ENCODE results near the gene NAV2. TPM values are rescaled to one million over a fixed set of nuclear protein-coding genes. Genes with fewer than 3 reads are reported as not detected.
A peak's percentile ranks its signal among the peaks of the same experiment; 100 is the strongest.

NAV2 gene
- total RNA-seq, 4 donors from 2014 or later = 9.6 to 40.0 (median 23.1) TPM

DNA sequence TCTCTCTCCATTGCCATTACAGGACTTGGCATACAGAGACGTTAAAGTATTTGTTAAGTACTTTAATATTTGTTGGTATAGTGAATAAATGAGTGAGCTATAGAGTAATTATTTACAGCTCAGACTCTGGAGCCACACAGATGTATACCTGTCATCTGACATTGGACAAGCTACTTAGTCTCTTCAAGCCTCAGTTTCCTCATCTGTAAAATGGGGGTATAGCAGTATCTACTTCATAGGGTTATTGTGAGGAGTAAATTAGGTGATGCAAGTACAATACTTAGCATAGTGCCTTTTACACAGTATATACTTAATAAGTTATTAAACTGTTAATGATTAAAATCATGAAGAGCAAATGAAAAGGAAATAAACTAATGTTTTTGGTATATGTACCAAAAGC, 203.2 kb downstream of the NAV2 start:
- WGBS, 2 donors (ENCODE audit: low coverage in 1 of 2) = 63 to 80% methylated on average over 1 of the region's 1 CpG
- no peak overlapping the region for H3K27ac ChIP-seq
- H3K27me3 ChIP-seq = no peaks in the 10 kb centered on the region
- H3K9me3 ChIP-seq = no peaks in the 10 kb centered on the region
- no peaks in the 10 kb centered on the region for H3K36me3 ChIP-seq
- DNase-seq = no peak
- H3K4me3 ChIP-seq = no peak overlapping the region
- TF ChIP-seq POLR2A (IDR thresholded peaks at IDR 0.05) (no peak), EP300 (IDR thresholded peaks at IDR 0.05; ENCODE audit: low read depth) (no peak), CTCF (IDR thresholded peaks at IDR 0.05) (no peak), POLR2AphosphoS5 (IDR thresholded peaks at IDR 0.05) (no peak)
- intact Hi-C loops (cut with DNase I; ENCODE audit: low total_unique reads) = no loop called here
- in situ Hi-C loops (cut with MboI; ENCODE audit: low pct_ligation_motif_present in 1 of 4, low pct_unique_long_range_greater_than_20kb in 1 of 4, low sequenced_read_pairs in 3 of 4) = no loop called here
- H3K4me1 ChIP-seq = peaks cover 0 to 18% (median 1%) of the 10 kb centered on the region in 4 donors

GRCh38 chr11:19917069-19917468, 204.4 kb downstream of the NAV2 start:
- 92% methylated on average over 1 of the region's 1 CpG; no CpG with 5 or more reads in 1 of the 2 donors for WGBS, 2 donors (ENCODE audit: low coverage in 1 of 2)
- no peak for TF ChIP-seq POLR2AphosphoS5 (IDR thresholded peaks at IDR 0.05)
- TF ChIP-seq CTCF (IDR thresholded peaks at IDR 0.05) = no peak
- TF ChIP-seq EP300 (IDR thresholded peaks at IDR 0.05; ENCODE audit: low read depth) = no peak
- TF ChIP-seq POLR2A (IDR thresholded peaks at IDR 0.05) = no peak
- H3K4me1 ChIP-seq = peaks cover 0 to 13% (median 1%) of the 10 kb centered on the region in 4 donors
- no peak for DNase-seq
- no peak overlapping the region for H3K4me3 ChIP-seq
- in situ Hi-C loops (cut with MboI; ENCODE audit: low pct_ligation_motif_present in 1 of 4, low pct_unique_long_range_greater_than_20kb in 1 of 4, low sequenced_read_pairs in 3 of 4) = no loop called here
- no peaks in the 10 kb centered on the region for H3K27me3 ChIP-seq
- H3K9me3 ChIP-seq = no peaks in the 10 kb centered on the region
- intact Hi-C loops (cut with DNase I; ENCODE audit: low total_unique reads) = no loop called here
- no peaks in the 10 kb centered on the region for H3K36me3 ChIP-seq
- no peak overlapping the region for H3K27ac ChIP-seq

DNA sequence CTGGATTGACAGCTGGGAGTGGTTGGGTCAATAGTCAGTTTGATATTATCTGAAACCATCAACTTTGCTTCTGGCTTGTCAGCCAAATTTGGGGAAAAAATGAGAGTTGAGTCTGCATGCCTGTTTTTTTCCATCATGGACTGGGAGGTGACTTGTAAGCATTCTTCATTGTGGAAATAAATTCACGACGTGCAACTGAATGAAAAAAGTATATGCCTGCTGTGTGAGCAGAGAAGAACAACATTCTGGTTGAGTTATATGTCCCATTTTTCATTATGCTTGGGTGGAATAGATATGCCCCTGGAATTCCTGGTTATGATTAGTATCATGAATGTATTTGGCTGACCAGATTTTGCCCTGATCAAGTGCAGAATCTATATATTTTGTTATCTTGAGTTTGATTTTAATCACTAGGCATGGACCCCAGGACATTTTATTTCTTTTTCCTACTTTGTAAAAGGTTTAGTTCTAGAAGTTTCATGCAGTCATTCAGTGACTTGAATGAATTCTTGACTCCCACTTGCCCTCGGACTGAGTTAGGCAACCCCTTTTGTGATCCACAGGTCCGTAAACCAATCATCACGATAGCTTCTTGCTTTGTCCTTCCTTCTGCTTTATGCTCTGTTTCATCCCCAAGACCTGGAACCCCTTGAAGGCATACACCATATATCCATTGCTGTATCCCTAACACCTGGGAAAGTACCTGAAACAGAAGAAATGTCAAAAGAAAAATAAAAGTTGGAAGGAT, 205.8 kb downstream of the NAV2 start:
- Histone ChIP-seq H3K27ac (peak overlapping the region in 3 of 4 donors; percentile 21 to 60 (median 52)), H3K4me3 (no peak overlapping the region), H3K4me1 (no peaks in the 10 kb centered on the region), H3K9me3 (no peaks in the 10 kb centered on the region), H3K36me3 (no peaks in the 10 kb centered on the region), H3K27me3 (no peaks in the 10 kb centered on the region)
- intact Hi-C loops (cut with DNase I; ENCODE audit: low total_unique reads) = no loop called here
- no peak for DNase-seq
- TF ChIP-seq POLR2AphosphoS5 (IDR thresholded peaks at IDR 0.05) (no peak), CTCF (IDR thresholded peaks at IDR 0.05) (no peak), EP300 (IDR thresholded peaks at IDR 0.05; ENCODE audit: low read depth) (no peak), POLR2A (IDR thresholded peaks at IDR 0.05) (no peak)
- in situ Hi-C loops (cut with MboI; ENCODE audit: low pct_ligation_motif_present in 1 of 4, low pct_unique_long_range_greater_than_20kb in 1 of 4, low sequenced_read_pairs in 3 of 4) = no loop called here
- 92% methylated on average over 5 of the region's 5 CpGs for WGBS, 2 donors (ENCODE audit: low coverage in 1 of 2)

DNA sequence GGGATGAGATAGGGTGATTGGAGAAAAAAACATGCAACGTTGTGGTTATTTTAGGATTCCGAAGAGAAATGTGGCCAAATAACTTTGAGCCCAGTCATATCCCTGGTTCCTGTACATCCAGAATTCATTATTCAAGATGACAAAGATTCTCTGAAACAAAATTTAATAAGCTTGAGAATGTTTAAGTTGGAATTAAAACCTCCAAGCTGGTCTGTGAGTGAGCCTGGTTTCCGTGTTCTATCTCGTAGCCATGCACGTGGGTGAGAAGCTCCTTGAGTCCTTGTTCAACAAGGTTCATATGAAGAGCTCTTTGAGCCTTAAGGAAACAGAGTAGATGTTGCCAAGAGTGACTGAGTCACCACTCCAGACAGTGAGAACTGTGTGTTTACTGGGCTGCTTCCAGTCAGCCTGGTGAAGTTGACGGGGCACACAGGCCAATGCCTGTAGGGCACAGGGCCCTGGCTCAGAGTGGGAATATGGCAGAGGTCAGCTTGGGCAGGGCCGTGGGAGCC, 206.5 kb downstream of the NAV2 start:
- 66 to 80% methylated on average over 7 of the region's 7 CpGs for WGBS, 2 donors (ENCODE audit: low coverage in 1 of 2)
- peak; percentile 25 to 75 (median 35) for TF ChIP-seq POLR2AphosphoS5 (IDR thresholded peaks at IDR 0.05)
- no peak for TF ChIP-seq EP300 (IDR thresholded peaks at IDR 0.05; ENCODE audit: low read depth)
- no peak for TF ChIP-seq POLR2A (IDR thresholded peaks at IDR 0.05)
- TF ChIP-seq CTCF (IDR thresholded peaks at IDR 0.05) = no peak
- peak overlapping the region; percentile 21 to 60 (median 37) for H3K27ac ChIP-seq
- intact Hi-C loops (cut with DNase I; ENCODE audit: low total_unique reads) (no loop called here), in situ Hi-C loops (cut with MboI; ENCODE audit: low pct_ligation_motif_present in 1 of 4, low pct_unique_long_range_greater_than_20kb in 1 of 4, low sequenced_read_pairs in 3 of 4) (no loop called here)
- peak; percentile 20 for DNase-seq
- H3K36me3 ChIP-seq = no peaks in the 10 kb centered on the region
- no peak overlapping the region for H3K4me3 ChIP-seq
- H3K4me1 ChIP-seq = no peaks in the 10 kb centered on the region
- H3K27me3 ChIP-seq = no peaks in the 10 kb centered on the region
- no peaks in the 10 kb centered on the region for H3K9me3 ChIP-seq

Data from transverse colon (tissue), 4 donors.